Measurements from ENCODE around the gene UBR2.

UBR2 gene

GRCh38 chr6:42704251-42704936 lies 140.6 kb downstream of the UBR2 start:
- no peak for TF ChIP-seq CTCF (IDR thresholded peaks at IDR 0.05; ENCODE audit: insufficient read depth, missing control alignments)

GRCh38 chr6:42704937-42705374 lies 141.1 kb downstream of the UBR2 start:
- FAIRE-seq (no peak), DNase-seq (ENCODE audit: insufficient read length, low spot score) (no peak)
- no peak for TF ChIP-seq CTCF (IDR thresholded peaks at IDR 0.05; ENCODE audit: insufficient read depth, missing control alignments)

More at GRCh38 chr6:42704251-42704936, 140.6 kb downstream of the UBR2 start:
- FAIRE-seq: no peak
- DNase-seq (ENCODE audit: insufficient read length, low spot score): no peak

GRCh38 chr6:42707595-42707994 lies 143.8 kb downstream of the UBR2 start:
- no peak for DNase-seq (ENCODE audit: insufficient read length, low spot score)

GRCh38 chr6:42708096-42708495 lies 144.3 kb downstream of the UBR2 start:
- no peak for DNase-seq (ENCODE audit: insufficient read length, low spot score)
- no peak for TF ChIP-seq CTCF (IDR thresholded peaks at IDR 0.05; ENCODE audit: insufficient read depth, missing control alignments)
- FAIRE-seq: no peak

More at GRCh38 chr6:42707595-42707994, 143.8 kb downstream of the UBR2 start:
- FAIRE-seq: no peak
- TF ChIP-seq CTCF (IDR thresholded peaks at IDR 0.05; ENCODE audit: insufficient read depth, missing control alignments): no peak

GRCh38 chr6:42709871-42710270 lies 146.0 kb downstream of the UBR2 start:
- FAIRE-seq: no peak
- no peak for TF ChIP-seq CTCF (IDR thresholded peaks at IDR 0.05; ENCODE audit: insufficient read depth, missing control alignments)
- DNase-seq (ENCODE audit: insufficient read length, low spot score): no peak

- FAIRE-seq: peak; percentile 60
- DNase-seq (ENCODE audit: insufficient read length, low spot score): peak; percentile 79
- no peak for TF ChIP-seq CTCF (IDR thresholded peaks at IDR 0.05; ENCODE audit: insufficient read depth, missing control alignments)
These were observed 146.5 kb downstream of the UBR2 start for GRCh38 chr6:42710316-42710715.

GRCh38 chr6:42711930-42712329 lies 148.1 kb downstream of the UBR2 start:
- DNase-seq (ENCODE audit: insufficient read length, low spot score) (no peak), FAIRE-seq (no peak)
- TF ChIP-seq CTCF (IDR thresholded peaks at IDR 0.05; ENCODE audit: insufficient read depth, missing control alignments): no peak
